CMK (cell line): Measurements from ENCODE around the gene PDLIM7.
"Not testable (repeated sequence)": the region's sequence is repeated elsewhere in the genome, so short reads cannot be mapped to it uniquely, and the experiment has no call there.

Experiments used
- DNase-seq: peaks from one replicate; pipeline ENCODE4 v3.0.0-alpha.2; 2010; ENCODE audit warnings: low read depth

The PDLIM7 gene

GRCh38 chr5:177491983-177492746 lies 5.2 kb downstream of the PDLIM7 start:
- DNase-seq = no peak

GRCh38 chr5:177491429-177491945 lies 5.9 kb downstream of the PDLIM7 start:
- no peak for DNase-seq

- DNase-seq = no peak
Observed at GRCh38 chr5:177490992-177491391, 6.4 kb downstream of the PDLIM7 start.

GRCh38 chr5:177490311-177490991 lies 7.0 kb downstream of the PDLIM7 start:
- DNase-seq = no peak

GRCh38 chr5:177489119-177489716 lies 8.2 kb downstream of the PDLIM7 start:
- no peak for DNase-seq

- DNase-seq = no peak
Observed at GRCh38 chr5:177487975-177488374, 9.4 kb downstream of the PDLIM7 start.

GRCh38 chr5:177487144-177487543 lies 10.3 kb downstream of the PDLIM7 start:
- DNase-seq = no peak

- no peak for DNase-seq
Observed at GRCh38 chr5:177486256-177486655, 11.1 kb downstream of the PDLIM7 start.

- not testable (repeated sequence) for DNase-seq
Observed at GRCh38 chr5:177485753-177486152, 11.7 kb downstream of the PDLIM7 start.

- DNase-seq = no peak
Observed at GRCh38 chr5:177484902-177485549, 12.4 kb downstream of the PDLIM7 start.

GRCh38 chr5:177483994-177484901 lies 13.2 kb downstream of the PDLIM7 start:
- no peak for DNase-seq

- no peak for DNase-seq
Observed at GRCh38 chr5:177483042-177483441, 14.4 kb downstream of the PDLIM7 start.

- no peak for DNase-seq
Observed at GRCh38 chr5:177482359-177482795, 15.0 kb downstream of the PDLIM7 start.

GRCh38 chr5:177479774-177480173 lies 17.6 kb downstream of the PDLIM7 start:
- DNase-seq = no peak

GRCh38 chr5:177478711-177479646 lies 18.4 kb downstream of the PDLIM7 start:
- no peak for DNase-seq

GRCh38 chr5:177477701-177478477 lies 19.5 kb downstream of the PDLIM7 start:
- no peak for DNase-seq

GRCh38 chr5:177476531-177477233 lies 20.7 kb downstream of the PDLIM7 start:
- no peak for DNase-seq

GRCh38 chr5:177475563-177476427 lies 21.6 kb downstream of the PDLIM7 start:
- no peak for DNase-seq
